GM19238 (cell line): ENCODE results near the gene SHCBP1.
A peak's percentile ranks its signal among the peaks of the same experiment; 100 is the strongest.

Source experiments
- DNase-seq: peaks from one replicate; pipeline ENCODE4 v3.0.0; 2011; ENCODE audit warnings: low spot score; ENCODE audit not compliant: insufficient read length

SHCBP1 gene

DNA sequence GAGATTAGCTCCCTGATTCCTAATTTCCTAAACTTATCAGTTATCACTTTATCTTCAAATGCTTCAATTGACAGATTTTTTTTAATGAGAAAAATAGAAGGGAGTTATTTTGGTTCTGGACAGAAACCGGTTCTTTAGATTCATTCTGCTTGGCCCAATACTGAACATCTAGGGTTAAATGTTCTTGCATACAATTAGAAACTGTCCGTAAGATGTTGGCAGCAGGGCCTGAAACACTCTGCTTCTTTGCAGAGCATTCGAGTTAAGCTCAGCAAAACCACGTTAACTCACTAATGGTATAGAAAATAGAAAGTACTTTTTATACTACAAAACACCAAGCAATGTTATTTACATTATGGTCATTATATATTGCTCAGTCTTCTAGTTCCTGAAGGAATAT, 7.2 kb downstream of the SHCBP1 start:
- DNase-seq = no peak

DNA sequence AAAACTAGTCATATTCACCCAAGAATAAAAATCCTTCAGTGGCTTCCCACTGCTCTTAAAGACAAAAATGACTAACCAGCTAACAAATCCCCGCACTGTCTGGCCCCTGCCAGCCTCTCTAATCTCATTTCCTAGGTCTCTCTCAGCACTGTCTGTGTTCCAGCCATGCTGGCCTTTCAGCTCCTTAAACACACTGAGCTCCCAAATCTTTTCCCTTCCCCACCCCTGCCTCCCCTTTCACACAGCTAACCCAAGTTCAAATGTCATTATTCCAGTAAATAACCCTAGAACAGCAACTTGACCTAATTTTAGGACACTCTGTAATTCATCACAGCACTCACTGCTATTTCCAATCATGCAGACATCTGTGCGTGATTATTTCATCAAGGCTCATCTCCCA, 7.8 kb downstream of the SHCBP1 start:
- no peak for DNase-seq

DNA sequence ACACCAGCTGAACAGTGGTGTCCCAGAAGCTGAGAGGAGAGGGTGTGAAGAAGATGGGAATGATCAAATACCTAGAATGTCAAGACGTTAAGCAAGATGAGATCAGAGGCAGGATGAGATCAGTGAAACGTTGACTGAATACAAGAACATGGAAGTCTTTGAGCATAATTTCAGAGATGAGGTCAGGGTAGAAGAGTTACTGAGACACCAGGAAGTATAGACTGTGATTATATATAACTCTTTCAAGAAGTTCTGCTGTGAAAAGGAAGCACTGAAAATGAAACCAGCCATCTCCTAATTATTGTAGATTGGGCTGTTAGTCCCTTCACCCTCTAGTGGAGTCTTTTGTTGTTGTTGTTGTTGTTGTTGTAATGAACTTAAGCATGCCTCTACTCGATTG, 9.1 kb downstream of the SHCBP1 start:
- DNase-seq = no peak

DNA sequence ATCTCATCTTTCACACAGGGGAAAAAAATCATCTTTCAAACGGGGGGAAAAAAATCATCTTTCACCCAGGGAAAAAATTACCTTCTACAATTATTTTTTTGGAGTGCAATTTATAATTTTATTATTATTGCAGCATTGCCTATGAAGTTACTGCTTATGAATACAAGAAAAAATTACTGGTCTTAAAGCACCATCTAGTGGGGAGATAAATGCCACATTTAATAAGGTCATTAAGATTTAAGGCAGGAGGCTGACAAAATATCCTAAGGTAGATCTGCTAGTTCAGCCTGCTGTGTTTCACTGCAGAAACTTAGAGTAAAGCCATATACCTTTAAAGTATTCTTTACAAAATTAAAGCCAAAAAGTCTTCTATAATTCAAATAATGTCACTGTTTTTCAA, 13.7 kb downstream of the SHCBP1 start:
- no peak for DNase-seq

DNA sequence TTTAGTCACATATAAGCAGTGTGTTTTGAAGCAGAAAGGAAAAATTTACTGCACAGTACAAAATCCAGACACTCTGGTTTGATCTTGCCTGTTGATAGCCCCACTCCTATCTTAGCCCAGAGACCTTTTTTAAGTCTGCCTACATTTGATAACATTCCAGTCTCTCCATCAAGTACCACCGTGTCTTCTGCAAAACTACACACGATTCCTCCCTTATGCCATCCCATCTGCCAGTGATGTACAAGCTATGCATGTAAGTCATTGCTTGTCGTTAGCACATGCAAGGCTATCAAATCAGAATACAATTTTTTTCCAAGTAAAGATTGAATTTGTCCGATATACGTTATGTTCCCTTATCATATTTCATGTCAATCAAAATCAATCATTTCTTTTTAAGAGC, 14.9 kb downstream of the SHCBP1 start:
- DNase-seq = no peak

DNA sequence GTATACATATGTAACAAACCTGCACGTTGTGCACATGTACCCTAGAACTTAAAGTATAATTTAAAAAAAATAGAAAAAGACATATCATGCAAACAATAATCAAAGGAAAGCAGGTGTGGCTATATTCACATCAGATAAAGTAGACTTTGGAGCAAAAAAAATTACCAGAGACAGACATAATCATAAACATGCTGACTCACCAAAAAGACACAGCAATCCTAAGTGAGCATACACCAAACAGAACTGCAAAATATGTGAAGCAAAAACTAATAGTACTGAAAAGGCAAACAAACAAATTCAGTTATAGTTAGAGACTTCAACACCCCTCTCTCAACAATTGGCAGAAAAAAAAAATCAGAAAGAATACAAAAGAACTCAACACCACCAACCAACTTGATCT, 29.9 kb downstream of the SHCBP1 start:
- no peak for DNase-seq

DNA sequence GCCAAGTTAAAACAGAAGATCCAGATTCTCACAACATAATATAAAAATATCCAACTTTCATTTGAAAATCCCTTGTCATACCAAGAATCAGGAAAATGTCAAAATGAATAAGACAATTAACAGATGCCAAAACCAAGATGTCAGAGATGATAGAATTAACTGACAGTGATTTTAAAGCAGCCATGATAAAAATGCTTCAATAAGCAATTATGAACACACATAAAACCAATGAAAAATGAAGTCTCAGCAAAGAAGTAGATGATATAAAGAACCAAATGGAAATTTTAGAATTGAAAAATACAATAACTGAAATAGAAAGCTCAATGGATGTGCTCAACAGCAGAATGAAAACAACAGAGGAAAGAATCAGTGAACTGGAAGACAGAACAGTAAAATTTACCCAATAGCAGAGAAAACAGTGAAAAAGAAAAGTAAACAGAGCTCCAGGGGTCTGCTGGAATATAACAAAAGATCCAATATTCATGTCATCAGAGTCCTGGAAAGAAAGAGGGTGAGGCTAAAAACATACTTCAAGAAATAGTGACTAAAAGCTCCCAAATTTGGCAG, 35.1 kb downstream of the SHCBP1 start:
- DNase-seq = no peak

DNA sequence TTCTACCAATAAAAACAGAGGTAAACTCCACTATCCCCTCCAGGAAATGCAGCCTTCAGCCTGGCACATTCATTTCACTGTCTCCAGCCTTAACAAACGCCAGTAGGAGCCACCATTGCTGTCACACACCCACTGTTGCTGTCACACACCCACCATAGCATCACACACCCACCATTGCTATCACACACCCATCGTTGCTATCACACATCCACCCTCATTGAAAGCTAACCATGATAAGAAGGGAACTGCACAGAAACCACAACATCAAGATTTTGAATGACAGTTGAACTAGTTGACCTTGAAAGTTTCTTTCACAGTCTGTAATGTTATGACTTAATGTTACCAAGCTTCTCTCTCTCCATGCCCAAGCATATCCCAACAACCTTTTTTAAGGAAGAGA, 38.1 kb downstream of the SHCBP1 start:
- DNase-seq = no peak

DNA sequence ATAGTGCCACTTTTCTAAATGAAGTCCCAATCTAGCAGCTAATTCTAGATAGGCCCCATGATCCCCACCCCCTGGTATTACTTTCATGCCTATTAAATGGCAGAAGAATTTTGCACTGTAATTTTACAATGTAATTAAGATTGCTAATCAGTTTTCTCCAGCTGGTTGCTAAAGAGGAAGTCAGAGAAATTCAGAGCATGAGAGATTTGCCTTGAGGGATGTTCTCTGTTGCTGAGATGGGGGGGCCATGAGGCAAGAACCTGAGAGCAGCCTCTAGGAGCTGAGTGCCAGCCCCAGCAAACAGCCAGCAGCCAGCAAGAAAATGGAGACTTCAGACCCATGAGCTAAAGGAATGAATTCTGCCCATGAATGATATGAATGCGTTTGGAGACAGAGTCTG, 38.9 kb downstream of the SHCBP1 start:
- DNase-seq = no peak

DNA sequence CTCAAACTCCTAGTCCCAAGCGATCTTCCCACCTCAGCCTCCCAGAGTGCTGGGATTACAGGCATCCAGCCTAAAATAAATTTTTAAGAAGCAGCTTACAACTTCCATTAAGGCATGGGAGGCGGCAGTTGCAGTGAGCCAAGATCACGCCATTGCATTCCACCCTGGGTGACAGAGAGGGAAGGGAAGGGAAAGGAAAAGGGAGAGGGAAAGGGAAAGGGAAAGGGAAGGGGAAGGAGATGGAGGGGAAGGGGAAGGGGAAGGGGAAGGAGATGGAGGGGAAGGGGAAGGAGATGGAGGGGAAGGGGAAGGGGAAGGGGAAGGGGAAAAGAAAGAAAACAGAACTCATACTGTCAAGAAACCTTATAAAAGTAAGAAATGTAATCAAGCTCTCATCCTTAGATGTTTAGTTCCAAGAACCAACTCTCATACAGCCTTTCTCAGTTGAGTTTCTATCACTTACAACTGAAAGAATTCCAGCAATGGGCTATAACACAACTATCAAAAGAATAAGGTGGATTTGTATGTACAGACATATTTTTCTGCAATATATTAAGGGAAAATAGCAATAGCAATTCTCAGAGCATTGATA, 43.1 kb downstream of the SHCBP1 start:
- no peak for DNase-seq

DNA sequence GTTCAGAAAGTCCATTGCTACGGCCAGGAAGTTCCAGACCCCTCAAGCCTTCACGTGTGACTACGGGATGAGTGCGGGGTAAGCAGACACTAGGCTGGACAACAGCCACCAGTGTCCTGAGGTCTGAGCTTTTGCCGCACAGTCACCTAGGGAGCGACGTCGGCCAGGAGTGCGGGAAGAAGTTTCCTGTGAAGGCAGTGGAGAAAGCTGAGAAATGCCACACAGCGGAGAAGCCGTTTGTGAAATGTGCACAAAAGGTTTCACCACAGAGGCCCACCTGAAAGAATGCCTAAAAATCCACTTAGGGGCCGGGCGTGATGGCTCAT, 47.4 kb downstream of the SHCBP1 start:
- DNase-seq = no peak

DNA sequence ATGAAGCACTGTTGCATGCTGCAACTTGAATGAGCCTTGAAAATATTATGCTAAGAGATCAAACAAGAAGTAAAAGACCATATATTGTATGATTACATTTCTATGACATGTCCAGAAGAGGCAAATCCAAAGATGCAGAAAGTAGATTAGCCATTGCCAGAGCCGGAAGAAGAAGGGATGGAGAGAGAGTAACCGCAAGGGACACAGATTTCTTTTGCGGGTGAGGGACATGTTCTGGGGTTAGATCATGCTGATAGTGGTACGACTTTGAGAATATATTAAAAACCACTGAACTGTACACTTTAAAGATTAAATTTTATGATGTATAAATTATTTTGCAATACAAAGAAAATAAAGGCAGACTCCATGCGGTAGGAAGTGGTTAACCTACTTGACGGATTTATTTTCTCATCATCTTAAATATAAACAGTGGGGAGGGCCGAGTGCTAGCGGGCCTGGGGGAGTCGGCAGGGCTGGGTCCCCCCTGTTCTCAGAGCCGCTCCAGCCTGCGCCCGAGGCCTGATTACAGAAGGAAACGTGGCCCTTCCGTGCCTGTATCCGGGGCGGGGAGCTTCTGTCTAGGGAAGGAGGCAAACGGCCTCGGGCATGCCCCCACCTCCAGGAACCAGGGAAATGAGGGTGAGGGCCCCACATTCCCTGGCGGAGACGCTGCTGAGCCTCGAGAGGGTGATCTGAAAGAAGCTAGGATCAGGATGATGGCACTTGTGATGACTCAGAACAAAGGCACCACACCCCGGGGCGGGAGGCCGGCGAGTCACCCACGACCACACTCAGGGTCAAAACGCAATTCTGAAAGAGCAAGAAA, 48.0 kb downstream of the SHCBP1 start:
- no peak for DNase-seq

DNA sequence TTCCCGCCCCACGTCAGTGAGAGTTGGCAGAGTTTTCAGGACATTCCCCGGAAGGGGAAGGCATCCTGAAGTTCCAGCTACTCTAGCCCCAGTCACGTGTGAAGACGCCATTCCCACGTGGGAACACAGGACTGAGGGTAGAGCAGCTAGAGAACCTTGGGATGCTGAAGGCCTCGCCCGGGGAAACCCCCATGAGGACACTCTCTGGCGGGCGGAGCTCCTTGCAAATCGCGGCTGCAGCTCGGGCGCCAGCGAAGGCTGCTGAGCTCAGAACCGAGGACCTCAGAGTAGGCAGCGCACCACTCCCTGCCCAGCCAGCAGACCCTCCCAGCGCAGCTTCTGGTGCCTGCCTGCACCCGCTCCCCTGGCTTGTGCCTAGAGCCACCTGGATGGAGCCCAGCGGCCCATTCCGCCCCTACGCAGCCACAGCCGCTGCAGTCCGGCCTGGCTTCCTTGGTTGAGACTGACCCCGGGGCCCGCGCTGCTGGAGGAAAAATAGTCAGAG, 51.9 kb downstream of the SHCBP1 start:
- DNase-seq = no peak

DNA sequence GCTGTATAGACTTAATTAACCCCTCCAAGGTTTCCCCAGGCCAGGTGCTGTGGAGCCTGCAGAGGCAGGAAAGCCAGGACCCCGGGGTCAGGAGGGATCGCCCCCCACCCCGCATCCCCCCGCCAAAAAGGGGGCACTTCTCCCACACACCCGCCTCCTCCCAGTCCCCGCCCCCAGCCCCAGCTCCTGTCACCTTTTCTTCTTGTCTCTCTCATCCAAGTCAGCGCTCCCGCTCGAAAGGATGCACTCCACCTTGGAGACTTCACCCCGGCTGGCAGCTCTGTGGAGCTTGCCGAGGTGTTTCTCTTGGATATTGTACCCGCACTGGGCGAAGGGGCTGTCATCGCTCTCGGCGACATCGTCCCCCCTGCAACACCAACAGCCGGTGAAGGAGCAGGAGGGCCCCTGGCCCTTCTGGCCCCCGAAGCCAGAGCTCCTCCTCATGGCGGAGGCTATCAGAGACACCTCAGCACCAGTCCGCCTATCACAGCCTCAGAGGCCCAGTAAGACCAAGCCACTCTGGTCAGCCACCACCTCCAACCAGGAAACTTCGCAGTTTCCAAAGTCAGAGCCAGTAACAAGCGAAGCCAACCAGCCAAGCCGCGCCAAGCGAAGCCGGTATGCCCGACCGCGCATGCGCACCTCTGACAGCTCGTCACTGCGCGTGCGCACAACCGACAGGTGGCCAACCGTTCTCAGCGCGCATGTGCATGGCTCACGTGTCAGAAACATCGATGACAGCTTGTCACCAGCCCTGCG, 52.5 kb downstream of the SHCBP1 start:
- DNase-seq = no peak

DNA sequence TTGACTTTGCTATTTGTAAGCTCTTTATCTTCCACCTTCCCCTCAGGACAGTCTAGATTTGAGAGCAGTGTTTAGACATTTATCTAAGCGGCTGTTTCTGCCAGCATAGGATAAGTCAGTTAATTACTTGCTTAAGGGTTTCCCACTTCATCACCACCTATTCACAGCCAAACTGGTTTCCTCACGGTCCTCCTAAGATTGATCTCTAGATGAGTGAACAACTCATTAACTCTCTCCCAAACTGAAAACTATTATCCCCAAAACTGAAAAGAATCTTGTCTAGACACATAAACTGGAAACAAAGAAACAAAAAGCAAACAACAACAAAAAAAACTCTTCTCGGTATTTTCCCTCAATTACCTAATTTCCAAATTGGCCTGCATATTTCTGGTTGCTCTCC, 58.2 kb downstream of the SHCBP1 start:
- DNase-seq = no peak

DNA sequence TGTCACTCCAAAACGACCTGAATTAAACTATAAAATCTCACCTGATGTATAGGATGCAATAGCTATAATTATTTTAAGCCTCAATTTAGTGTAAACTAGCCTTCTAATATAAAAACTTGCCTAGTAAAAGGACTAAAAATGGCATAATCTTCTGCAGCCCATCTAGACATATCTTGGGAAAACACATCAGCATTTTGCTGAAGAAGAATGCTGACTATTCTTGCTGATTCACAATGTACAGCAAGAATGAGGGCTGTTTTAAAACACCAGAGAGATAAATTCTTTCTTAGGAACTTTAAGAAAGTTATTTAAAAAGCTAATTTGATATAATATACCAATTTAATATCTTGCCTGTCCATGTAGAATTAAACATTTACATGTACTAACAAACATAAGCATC, 63.2 kb downstream of the SHCBP1 start:
- DNase-seq = no peak

DNA sequence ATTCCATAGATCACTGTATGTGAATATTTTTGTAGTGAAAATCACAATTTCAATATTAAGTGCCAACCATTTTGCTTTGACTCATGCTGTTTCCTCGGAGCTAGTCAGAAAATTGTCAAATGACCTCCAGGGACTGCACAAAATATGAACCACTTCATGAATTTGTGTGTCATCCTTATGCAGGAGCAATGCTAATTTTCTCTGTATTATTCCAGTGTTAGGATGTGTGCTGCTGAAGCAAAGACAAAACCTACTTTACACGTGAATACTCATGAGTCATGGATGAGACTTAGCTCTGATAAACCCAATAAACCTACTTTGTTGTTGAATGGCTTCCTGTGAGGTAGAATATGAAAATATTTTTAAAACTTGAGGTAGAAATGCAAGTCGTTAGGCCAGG, 65.2 kb downstream of the SHCBP1 start:
- no peak for DNase-seq

DNA sequence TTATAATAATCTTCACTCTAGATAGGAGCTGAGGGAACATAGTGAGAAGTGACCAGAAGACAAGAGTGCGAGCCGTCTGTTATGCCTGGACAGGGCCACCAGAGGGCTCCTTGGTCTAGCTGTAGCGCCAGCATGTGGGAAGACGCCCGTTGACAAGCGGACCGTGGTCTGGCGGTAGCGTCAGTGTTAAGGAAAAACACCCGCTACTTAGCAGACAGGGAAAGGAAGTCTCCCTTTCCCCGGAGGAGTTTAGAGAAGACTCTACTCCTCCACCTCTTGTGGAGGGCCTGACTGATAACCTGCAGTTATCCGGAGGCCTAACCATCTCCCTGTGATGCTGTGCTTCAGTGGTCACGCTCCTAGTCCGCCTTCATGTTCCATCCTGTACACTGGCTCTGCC, 66.7 kb downstream of the SHCBP1 start:
- DNase-seq = peak; percentile 5

DNA sequence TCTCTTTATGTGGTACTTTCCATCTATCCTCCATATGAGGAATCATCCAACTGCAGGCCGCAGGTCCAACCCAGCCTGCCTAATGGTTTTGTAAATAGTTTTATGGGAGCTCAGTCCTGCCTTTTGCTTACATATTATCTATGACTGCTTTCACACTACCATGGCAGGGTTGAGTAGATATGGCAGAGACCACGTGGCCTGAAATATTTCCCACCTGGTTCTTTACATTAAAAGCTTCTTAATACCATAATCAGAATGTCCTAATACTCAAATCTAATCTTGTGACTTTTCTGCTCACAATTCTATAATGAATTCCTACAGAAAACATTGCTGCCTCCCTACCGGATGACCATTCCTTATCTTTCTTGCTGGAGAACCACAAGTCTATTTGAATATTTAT, 71.7 kb downstream of the SHCBP1 start:
- no peak for DNase-seq
